GM18519 (cell line): ENCODE data around the gene GLIS1.

Experiments used
- ATAC-seq: cut with Tn5 transposase; IDR thresholded peaks from one replicate; pipeline ENCODE4 v1.9.1; 2021; ENCODE audit warnings: mild to moderate bottlenecking, moderate library complexity; ENCODE audit not compliant: unreplicated experiment, low FRiP score

GLIS1 gene

GRCh38 chr1:53601867-53602775 lies 136.8 kb downstream of the GLIS1 start:
- ATAC-seq, result no peak

GRCh38 chr1:53601031-53601745 lies 137.8 kb downstream of the GLIS1 start:
- ATAC-seq, result no peak

GRCh38 chr1:53600561-53600960 lies 138.4 kb downstream of the GLIS1 start:
- no peak for ATAC-seq

- ATAC-seq, result no peak
These were observed 139.0 kb downstream of the GLIS1 start for GRCh38 chr1:53600001-53600400.

- no peak for ATAC-seq
These were observed 139.5 kb downstream of the GLIS1 start for GRCh38 chr1:53599481-53599880.

GRCh38 chr1:53598966-53599365 lies 140.0 kb downstream of the GLIS1 start:
- no peak for ATAC-seq

- ATAC-seq, result no peak
These were observed 143.1 kb downstream of the GLIS1 start for GRCh38 chr1:53595906-53596305.

GRCh38 chr1:53594391-53595180 lies 144.4 kb downstream of the GLIS1 start:
- no peak for ATAC-seq

- ATAC-seq, result no peak
These were observed 145.1 kb downstream of the GLIS1 start for GRCh38 chr1:53593758-53594380.

- ATAC-seq, result no peak
These were observed 145.8 kb downstream of the GLIS1 start for GRCh38 chr1:53592985-53593757.

GRCh38 chr1:53592521-53592982 lies 146.4 kb downstream of the GLIS1 start:
- no peak for ATAC-seq

GRCh38 chr1:53591924-53592323 lies 147.0 kb downstream of the GLIS1 start:
- ATAC-seq, result no peak

- ATAC-seq, result no peak
These were observed 148.1 kb downstream of the GLIS1 start for GRCh38 chr1:53590531-53591515.

GRCh38 chr1:53590104-53590503 lies 148.9 kb downstream of the GLIS1 start:
- ATAC-seq, result no peak

GRCh38 chr1:53589043-53589887 lies 149.7 kb downstream of the GLIS1 start:
- ATAC-seq, result no peak

GRCh38 chr1:53588053-53588779 lies 150.7 kb downstream of the GLIS1 start:
- no peak for ATAC-seq
